Astrocyte (in vitro differentiated cells and primary cell): ENCODE results near the gene PTPN1.

ENCODE experiments used
- CTCF ChIP-seq: IDR thresholded peaks from 2 replicates; pipeline ENCODE4 v1.5.1; 2011; ENCODE audit warnings: low read depth, mild to moderate bottlenecking, inconsistent platforms, low read length, moderate library complexity; ENCODE audit not compliant: insufficient read depth
- EZH2 ChIP-seq: IDR thresholded peaks from 2 replicates; pipeline ENCODE4 v1.6.1; 2012; ENCODE audit warnings: mild to moderate bottlenecking, low read length, inconsistent platforms; ENCODE audit not compliant: insufficient read depth

- no peak for TF ChIP-seq CTCF
- TF ChIP-seq EZH2 = no peak
Measured at GRCh38 chr20:50591233-50591852, 81.2 kb downstream of the PTPN1 start.
